ENCODE data around the gene DNMT3L. TPM values are rescaled to one million over a fixed set of nuclear protein-coding genes. Genes with fewer than 3 reads are reported as not detected.

DNMT3L gene
- total and polyA plus RNA-seq, 8 donors = not detected

GRCh38 chr21:44295163-44295573, 33.5 kb upstream of the DNMT3L start:
- DNase-seq = peak in 2 of 6 donors; percentile 35 to 81
- H3K4me1 ChIP-seq = peaks cover 0 to 5% (median 4%) of the 10 kb centered on the region in 3 donors
- no peaks in the 10 kb centered on the region for H3K36me3 ChIP-seq
- intact Hi-C loops (cut with DNase I) = no loop called here
- H3K4me3 ChIP-seq = no peak overlapping the region
- H3K27me3 ChIP-seq = no peaks in the 10 kb centered on the region
- H3K27ac ChIP-seq = no peak overlapping the region
- no peak for ATAC-seq
- no peaks in the 10 kb centered on the region for H3K9me3 ChIP-seq
- FAIRE-seq = no peak
- 58 to 65% methylated on average over 13 to 14 of the region's 14 CpGs for WGBS, 2 donors
- TF ChIP-seq CTCF (IDR thresholded peaks at IDR 0.05) = no peak

- FAIRE-seq (no peak), DNase-seq (peak in 2 of 6 donors; percentile 53 to 71), ATAC-seq (no peak)
- Histone ChIP-seq H3K27ac (no peak overlapping the region), H3K4me1 (peaks cover 0 to 5% (median 4%) of the 10 kb centered on the region in 3 donors), H3K9me3 (no peaks in the 10 kb centered on the region), H3K36me3 (no peaks in the 10 kb centered on the region), H3K27me3 (no peaks in the 10 kb centered on the region), H3K4me3 (no peak overlapping the region)
- intact Hi-C loops (cut with DNase I) = no loop called here
- TF ChIP-seq CTCF (IDR thresholded peaks at IDR 0.05) = no peak
- 50 to 59% methylated on average over 26 of the region's 26 CpGs for WGBS, 2 donors
These were observed 32.9 kb upstream of the DNMT3L start for GRCh38 chr21:44294391-44295162.

- DNase-seq (peak in 2 of 6 donors; percentile 24 to 63), FAIRE-seq (no peak), ATAC-seq (no peak)
- H3K4me3 ChIP-seq = no peak overlapping the region
- no peaks in the 10 kb centered on the region for H3K36me3 ChIP-seq
- H3K27ac ChIP-seq = no peak overlapping the region
- no peaks in the 10 kb centered on the region for H3K9me3 ChIP-seq
- H3K27me3 ChIP-seq = no peaks in the 10 kb centered on the region
- peaks cover 0 to 4% (median 2%) of the 10 kb centered on the region in 3 donors for H3K4me1 ChIP-seq
- intact Hi-C loops (cut with DNase I) = no loop called here
- no peak for TF ChIP-seq CTCF (IDR thresholded peaks at IDR 0.05)
- 73 to 81% methylated on average over 32 to 33 of the region's 33 CpGs for whole genome bisulfite sequencing, 2 donors
These were observed 32.0 kb upstream of the DNMT3L start for GRCh38 chr21:44293551-44294231.

- FAIRE-seq (no peak), ATAC-seq (no peak), DNase-seq (peak in 2 of 6 donors; percentile 28 to 65)
- peaks cover 0 to 4% (median 2%) of the 10 kb centered on the region in 3 donors for H3K4me1 ChIP-seq
- TF ChIP-seq CTCF (IDR thresholded peaks at IDR 0.05) = no peak
- H3K27ac ChIP-seq = no peak overlapping the region
- 56 to 71% methylated on average over 13 to 15 of the region's 15 CpGs for WGBS, 2 donors
- H3K9me3 ChIP-seq = no peaks in the 10 kb centered on the region
- no peak overlapping the region for H3K4me3 ChIP-seq
- H3K27me3 ChIP-seq = no peaks in the 10 kb centered on the region
- intact Hi-C loops (cut with DNase I) = no loop called here
- H3K36me3 ChIP-seq = no peaks in the 10 kb centered on the region
These were observed 31.1 kb upstream of the DNMT3L start for GRCh38 chr21:44292812-44293195.

Data from pancreas (tissue), 10 donors.